Left lung (tissue), 10 donors: ENCODE results near the gene INPP4B. TPM values are rescaled to one million over a fixed set of nuclear protein-coding genes. Genes with fewer than 3 reads are reported as not detected.

Source experiments
- ATAC-seq: fragments of 200-7000 bp; cut with Tn5 transposase; one replicate; pipeline ENCODE4 v1.9.1; 2020; ENCODE audit warnings: moderate library complexity
- DNase-seq, 4 donors: peaks; one replicate each; pipeline ENCODE4 v3.0.0-alpha.2; 2013 to 2020
- H3K27ac ChIP-seq, 2 donors: fragments of 200-600 bp; sonication (generic) in 1 of 2; one replicate each; pipeline versions ENCODE4 v1.5.0 to v1.8.0; 2020 to 2021
- H3K27me3 ChIP-seq, 2 donors: fragments of 200-600 bp; sonication (generic) in 1 of 2; one replicate each; pipeline versions ENCODE4 v1.5.0 to v1.8.0; 2020 to 2021
- H3K36me3 ChIP-seq, 2 donors: fragments of 200-600 bp; sonication (generic) in 1 of 2; one replicate each; pipeline versions ENCODE4 v1.5.0 to v1.8.0; 2020 to 2021
- H3K4me1 ChIP-seq, 2 donors: fragments of 200-600 bp; one replicate each; pipeline ENCODE4 v1.8.0; 2021
- H3K4me3 ChIP-seq, 2 donors: fragments of 200-600 bp; sonication (generic) in 1 of 2; one replicate each; pipeline versions ENCODE4 v1.5.0 to v1.8.0; 2020 to 2021; ENCODE audit warnings: mild to moderate bottlenecking in 1 of 2
- H3K9me3 ChIP-seq, 2 donors: fragments of 200-600 bp; sonication (generic) in 1 of 2; one replicate each; pipeline versions ENCODE4 v1.5.0 to v1.8.0; 2020 to 2021
- intact Hi-C, 2 donors: fragments of 100-400 bp; cut with DNase I; formaldehyde crosslinking; loops; one replicate each; pipeline versions ENCODE4 v1.11.2 to v1.14.2; 2022
- polyA plus RNA-seq, 6 donors: library from polyadenylated mRNA; unstranded; fragments of 120-200 nt; gene quantifications; one replicate each; pipeline ENCODE4 v1.2.1, GENCODE V29; 2013; ENCODE audit not compliant: insufficient read length in 6 of 6
- total RNA-seq, 2 donors: library from RNA; stranded (reverse); fragmentation: NEBNext Ultra II Directional; extraction: Animal tissue kit (Norgen Biotek cat#: 25700); gene quantifications; one replicate each; pipeline ENCODE4 v1.2.1, GENCODE V29; 2021
- TF ChIP-seq, protein P1 (sequence below), 2 donors: fragments of 200-600 bp; sonication (generic) in 1 of 2; IDR thresholded peaks; one replicate each; pipeline versions ENCODE4 v1.5.0 to v1.8.0; 2021; ENCODE audit warnings: antibody characterized with exemption in 2 of 2
- donor health status: DM: no; HTN: yes; CAD: no.
- donor health status: DM: no; HTN: no; CAD: no.

The INPP4B gene
- total and polyA plus RNA-seq, 8 donors: 7.3 to 15.1 (median 11.6) TPM

DNA sequence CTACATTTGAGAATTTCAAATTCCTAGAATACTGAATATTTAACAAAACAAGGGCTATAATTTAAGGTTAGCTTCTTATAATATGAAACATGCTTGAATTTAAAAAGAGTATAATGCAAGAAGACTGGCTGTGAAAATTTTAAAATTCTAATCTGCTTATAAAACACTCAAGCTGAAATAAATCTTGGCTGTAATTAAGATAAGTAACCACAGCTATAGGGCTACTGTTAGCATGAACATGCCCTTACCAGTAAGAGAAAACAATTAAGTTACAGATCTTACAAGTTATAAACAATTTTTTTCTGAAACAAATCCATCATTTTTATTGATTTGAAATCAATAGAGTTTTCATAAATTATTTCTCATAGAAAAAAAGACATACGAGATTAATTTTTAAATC lies 148.2 kb downstream of the INPP4B start:
- DNase-seq (no peak), ATAC-seq (no peak)
- intact Hi-C loops: no loop called here
- H3K36me3 ChIP-seq: no peaks in the 10 kb centered on the region
- no peaks in the 10 kb centered on the region for H3K27me3 ChIP-seq
- H3K4me3 ChIP-seq: no peak overlapping the region
- H3K4me1 ChIP-seq: no peaks in the 10 kb centered on the region
- no peaks in the 10 kb centered on the region for H3K9me3 ChIP-seq
- TF ChIP-seq, protein P1, sequence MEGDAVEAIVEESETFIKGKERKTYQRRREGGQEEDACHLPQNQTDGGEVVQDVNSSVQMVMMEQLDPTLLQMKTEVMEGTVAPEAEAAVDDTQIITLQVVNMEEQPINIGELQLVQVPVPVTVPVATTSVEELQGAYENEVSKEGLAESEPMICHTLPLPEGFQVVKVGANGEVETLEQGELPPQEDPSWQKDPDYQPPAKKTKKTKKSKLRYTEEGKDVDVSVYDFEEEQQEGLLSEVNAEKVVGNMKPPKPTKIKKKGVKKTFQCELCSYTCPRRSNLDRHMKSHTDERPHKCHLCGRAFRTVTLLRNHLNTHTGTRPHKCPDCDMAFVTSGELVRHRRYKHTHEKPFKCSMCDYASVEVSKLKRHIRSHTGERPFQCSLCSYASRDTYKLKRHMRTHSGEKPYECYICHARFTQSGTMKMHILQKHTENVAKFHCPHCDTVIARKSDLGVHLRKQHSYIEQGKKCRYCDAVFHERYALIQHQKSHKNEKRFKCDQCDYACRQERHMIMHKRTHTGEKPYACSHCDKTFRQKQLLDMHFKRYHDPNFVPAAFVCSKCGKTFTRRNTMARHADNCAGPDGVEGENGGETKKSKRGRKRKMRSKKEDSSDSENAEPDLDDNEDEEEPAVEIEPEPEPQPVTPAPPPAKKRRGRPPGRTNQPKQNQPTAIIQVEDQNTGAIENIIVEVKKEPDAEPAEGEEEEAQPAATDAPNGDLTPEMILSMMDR (IDR thresholded peaks at IDR 0.05): no peak
- no peak overlapping the region for H3K27ac ChIP-seq

- TF ChIP-seq, protein P1 (IDR thresholded peaks at IDR 0.05): no peak
- DNase-seq (no peak), ATAC-seq (no peak)
- Histone ChIP-seq H3K27ac (no peak overlapping the region), H3K36me3 (no peaks in the 10 kb centered on the region), H3K4me1 (no peaks in the 10 kb centered on the region), H3K4me3 (no peak overlapping the region), H3K27me3 (no peaks in the 10 kb centered on the region), H3K9me3 (no peaks in the 10 kb centered on the region)
- intact Hi-C loops: no loop called here
Observed at GRCh38 chr4:142697320-142697719, 148.8 kb downstream of the INPP4B start.

DNA sequence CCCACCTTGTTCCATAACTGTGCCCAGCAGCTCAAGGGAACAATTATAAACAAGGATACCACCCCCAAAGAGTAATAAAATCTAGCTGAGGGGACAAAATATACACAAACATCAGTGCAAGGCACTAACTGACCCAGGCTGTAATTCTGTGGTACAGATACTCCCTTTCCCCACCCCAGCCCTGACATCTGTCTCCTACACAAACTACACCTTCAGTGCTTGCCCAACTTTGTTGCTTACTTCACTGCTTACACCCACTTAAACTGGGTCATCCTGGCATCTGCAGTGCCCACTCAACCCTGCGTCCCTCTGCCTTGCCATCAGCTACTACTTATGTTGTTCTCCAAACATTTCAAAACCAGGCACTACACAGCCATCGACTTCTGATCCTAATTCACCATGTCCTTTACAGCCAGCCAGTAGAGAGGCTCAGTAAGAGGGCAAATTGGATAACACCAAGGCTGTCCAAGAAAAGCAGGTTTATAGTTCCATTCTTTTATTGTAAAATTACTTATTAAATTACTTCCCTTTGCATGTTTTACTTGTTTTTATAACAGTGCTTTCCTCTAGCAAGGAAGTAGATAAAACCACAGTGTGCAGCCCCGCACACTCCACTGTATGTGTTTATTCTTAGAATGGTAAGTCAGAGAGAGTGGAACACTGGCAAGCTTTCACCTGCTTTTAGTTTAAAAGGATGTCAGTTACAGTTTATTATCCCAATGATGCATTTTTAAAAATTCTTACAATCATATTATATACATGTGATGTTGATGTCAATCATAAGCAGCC lies 149.6 kb downstream of the INPP4B start:
- TF ChIP-seq, protein P1 (IDR thresholded peaks at IDR 0.05): no peak
- no peak for ATAC-seq
- Histone ChIP-seq H3K27me3 (no peaks in the 10 kb centered on the region), H3K4me3 (no peak overlapping the region), H3K9me3 (no peaks in the 10 kb centered on the region), H3K27ac (no peak overlapping the region), H3K36me3 (no peaks in the 10 kb centered on the region), H3K4me1 (no peaks in the 10 kb centered on the region)
- intact Hi-C loops: no loop called here
- DNase-seq: no peak

DNA sequence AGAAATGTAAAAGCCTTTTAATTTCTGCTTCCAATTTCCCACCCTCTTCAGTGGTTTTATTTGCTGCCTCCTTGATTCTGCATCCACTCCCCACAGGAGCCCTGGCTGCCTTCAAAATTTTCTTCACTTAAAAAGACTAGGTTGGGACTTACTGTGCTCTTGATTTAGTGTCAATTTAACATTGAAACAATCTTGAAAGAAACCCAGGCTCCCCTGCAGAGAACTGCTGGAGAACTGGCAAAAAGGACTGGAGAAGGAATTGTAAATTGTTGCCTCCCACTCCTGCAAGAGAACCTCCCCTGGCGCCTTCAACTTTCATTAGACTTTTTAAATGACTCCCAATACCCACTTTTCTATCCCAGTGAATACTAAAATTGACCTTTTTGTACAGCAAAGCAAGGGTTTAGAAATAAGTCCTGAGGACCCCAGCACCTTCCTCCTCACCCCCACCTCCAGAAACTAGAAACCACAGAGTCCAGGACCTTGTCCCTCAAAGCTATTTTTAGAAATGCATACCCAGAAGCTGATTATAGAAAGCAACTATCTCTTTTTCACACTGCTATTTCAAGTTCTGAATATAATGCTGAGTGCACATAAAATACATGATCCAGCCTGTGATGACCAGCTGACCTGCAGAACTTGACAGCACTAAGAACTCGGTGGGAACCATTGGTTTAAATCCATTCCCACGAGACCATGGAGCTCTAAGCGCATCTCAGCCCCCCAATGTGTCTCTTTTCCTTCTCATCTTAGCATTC lies 155.5 kb downstream of the INPP4B start:
- intact Hi-C loops: no loop called here
- DNase-seq: no peak

More for the DNA sequence above, 155.5 kb downstream of the INPP4B start:
- H3K9me3 ChIP-seq: no peaks in the 10 kb centered on the region
- H3K4me1 ChIP-seq: no peaks in the 10 kb centered on the region
- ATAC-seq: no peak
- H3K36me3 ChIP-seq: no peaks in the 10 kb centered on the region
- H3K27me3 ChIP-seq: no peaks in the 10 kb centered on the region
- TF ChIP-seq, protein P1 (IDR thresholded peaks at IDR 0.05): no peak
- H3K4me3 ChIP-seq: no peak overlapping the region
- H3K27ac ChIP-seq: no peak overlapping the region
